Liver (tissue), 3 donors: Measurements from ENCODE around the gene TSPAN5.

ENCODE experiments used
- ATF3 ChIP-seq: IDR thresholded peaks from 2 replicates; pipeline ENCODE4 v1.6.1; 2016; ENCODE audit warnings: antibody characterized with exemption
- FOXA1 ChIP-seq: IDR thresholded peaks from 2 replicates; pipeline ENCODE4 v1.6.1; 2016; ENCODE audit warnings: antibody characterized with exemption
- JUND ChIP-seq, 2 donors: IDR thresholded peaks; 2 replicates each; pipeline ENCODE4 v1.6.1; 2016; ENCODE audit warnings: antibody characterized with exemption in 2 of 2
- MAX ChIP-seq: IDR thresholded peaks from 2 replicates; pipeline ENCODE4 v1.6.1; 2016; ENCODE audit warnings: antibody characterized with exemption
- RAD21 ChIP-seq, 2 donors: IDR thresholded peaks; 2 replicates each; pipeline ENCODE4 v1.6.1; 2016; ENCODE audit warnings: antibody characterized with exemption in 2 of 2, mild to moderate bottlenecking in 2 of 2
- SP1 ChIP-seq: IDR thresholded peaks from 2 replicates; pipeline ENCODE4 v1.6.1; 2018; ENCODE audit warnings: antibody characterized with exemption, mild to moderate bottlenecking
- TAF1 ChIP-seq: conservative IDR thresholded peaks from 2 replicates; pipeline ENCODE4 v1.6.1; 2016; ENCODE audit warnings: antibody characterized with exemption, mild to moderate bottlenecking
- TF ChIP-seq, protein P1 (sequence below): fragments of 150-350 bp; IDR thresholded peaks from 2 replicates; pipeline ENCODE4 v1.5.1; 2017; ENCODE audit warnings: improper control_type of control experiment, low read depth, low read length; ENCODE audit not compliant: missing input control
- donor health status: healthy.
- donor health status: healthy.

GRCh38 chr4:98544141-98544817 is 114.1 kb downstream of the TSPAN5 start:
- no peak for TF ChIP-seq MAX
- TF ChIP-seq RAD21 (IDR thresholded peaks at IDR 0.05) = no peak
- TF ChIP-seq, protein P1, sequence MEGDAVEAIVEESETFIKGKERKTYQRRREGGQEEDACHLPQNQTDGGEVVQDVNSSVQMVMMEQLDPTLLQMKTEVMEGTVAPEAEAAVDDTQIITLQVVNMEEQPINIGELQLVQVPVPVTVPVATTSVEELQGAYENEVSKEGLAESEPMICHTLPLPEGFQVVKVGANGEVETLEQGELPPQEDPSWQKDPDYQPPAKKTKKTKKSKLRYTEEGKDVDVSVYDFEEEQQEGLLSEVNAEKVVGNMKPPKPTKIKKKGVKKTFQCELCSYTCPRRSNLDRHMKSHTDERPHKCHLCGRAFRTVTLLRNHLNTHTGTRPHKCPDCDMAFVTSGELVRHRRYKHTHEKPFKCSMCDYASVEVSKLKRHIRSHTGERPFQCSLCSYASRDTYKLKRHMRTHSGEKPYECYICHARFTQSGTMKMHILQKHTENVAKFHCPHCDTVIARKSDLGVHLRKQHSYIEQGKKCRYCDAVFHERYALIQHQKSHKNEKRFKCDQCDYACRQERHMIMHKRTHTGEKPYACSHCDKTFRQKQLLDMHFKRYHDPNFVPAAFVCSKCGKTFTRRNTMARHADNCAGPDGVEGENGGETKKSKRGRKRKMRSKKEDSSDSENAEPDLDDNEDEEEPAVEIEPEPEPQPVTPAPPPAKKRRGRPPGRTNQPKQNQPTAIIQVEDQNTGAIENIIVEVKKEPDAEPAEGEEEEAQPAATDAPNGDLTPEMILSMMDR = no peak
- no peak for TF ChIP-seq JUND (IDR thresholded peaks at IDR 0.05)
- TF ChIP-seq TAF1 = no peak
- TF ChIP-seq SP1 = no peak
- TF ChIP-seq FOXA1 = no peak
- TF ChIP-seq ATF3 = no peak
